GM20431 (cell line): ENCODE data around the gene TRPV4.

Experiments
- in situ Hi-C: fragments of 300-500 bp; cut with MseI, MboI; formaldehyde crosslinking; loops from one replicate; pipeline ENCODE4 v1.15.0; 2020; ENCODE audit warnings: low sequenced_read_pairs; ENCODE audit not compliant: unreplicated experiment

The TRPV4 gene

DNA sequence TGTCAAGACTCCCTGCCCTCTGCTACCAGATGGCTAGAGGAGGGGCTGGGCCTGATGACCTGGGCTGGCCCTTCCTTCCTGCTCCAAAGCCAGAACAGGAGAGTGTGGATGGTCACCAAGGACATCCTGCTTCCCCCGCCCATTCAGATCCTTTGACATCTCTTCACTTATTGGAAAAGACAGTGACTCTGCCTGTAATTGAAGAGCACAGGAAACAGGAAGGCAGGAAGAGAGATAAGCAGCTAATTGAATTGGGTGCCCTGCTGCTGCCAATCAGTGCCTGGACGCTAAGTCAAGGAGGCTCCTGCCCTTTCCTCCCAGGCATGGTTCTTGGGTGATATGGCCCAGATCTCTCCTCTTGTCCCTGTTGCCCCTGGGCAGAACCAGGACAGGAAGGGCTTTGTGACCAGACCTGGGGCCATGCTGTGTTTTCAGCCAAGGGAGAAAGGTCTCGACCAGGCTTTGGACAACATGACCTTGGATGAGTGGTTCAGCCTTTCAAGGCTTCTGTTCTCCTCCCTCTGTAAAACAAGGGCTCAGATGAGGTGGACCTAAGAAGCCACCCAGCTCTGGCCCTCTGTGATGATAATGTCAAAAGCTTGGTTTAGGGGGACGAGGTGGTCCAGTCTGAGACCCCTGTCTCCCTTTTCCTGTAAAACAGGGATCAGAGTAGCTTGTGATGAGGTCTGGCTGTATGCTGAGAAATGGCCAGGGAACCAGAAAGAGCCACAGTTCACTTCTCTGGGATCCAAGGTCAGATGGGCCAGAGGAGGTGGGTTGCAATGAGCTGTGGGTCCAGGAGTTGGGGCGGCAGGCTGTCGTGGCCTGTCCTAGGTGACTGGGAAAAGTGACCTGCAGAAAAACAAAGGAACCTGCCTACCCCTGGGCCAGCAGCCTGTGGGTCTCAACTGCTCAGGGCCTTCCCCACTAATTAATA lies 80.8 kb downstream of the TRPV4 start:
- in situ Hi-C loops, result no loop called here

DNA sequence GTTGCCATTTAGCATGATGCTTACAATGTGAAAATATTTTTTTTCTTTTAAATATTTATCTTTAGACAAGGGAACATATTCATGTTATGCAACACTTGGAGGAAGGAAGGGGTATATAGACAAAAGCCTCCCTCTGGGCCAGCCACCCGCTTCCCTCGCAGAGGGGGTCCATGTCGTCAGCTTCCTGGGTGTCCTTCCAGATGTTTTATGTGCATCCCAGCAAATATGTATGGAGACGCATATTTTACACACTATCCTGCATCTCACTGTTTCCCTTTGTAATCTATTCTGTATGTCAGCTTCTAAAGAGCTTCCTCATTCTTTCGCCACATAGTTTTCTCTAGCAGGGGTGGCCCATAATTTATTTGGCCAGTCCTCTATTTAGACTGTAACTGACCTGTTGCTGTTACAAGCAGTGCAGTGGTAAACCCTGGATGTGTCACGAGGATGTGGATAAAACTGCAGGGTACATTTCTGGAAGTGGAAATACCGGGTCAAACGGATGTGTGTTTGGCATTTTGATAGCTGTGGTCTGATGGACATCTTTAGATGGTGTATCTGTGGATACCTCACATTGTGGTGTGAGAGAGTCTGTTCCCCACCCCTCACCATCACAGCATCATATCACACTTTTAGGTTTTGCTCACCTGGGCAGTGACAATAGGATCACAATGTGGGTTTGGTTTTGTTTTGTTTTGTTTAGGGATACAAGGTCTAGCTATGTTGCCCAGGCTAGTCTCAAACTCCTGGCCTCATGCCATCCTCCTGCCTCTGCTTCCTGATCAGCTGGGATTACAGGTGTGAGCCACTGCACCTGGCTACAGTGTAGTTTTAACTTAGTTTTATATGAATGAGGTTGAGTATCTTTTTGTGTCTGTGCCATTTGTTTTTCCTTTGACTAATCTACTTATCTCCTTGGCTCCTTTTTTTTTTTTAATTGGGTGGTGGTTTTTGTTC lies 87.9 kb downstream of the TRPV4 start:
- in situ Hi-C loops, result no loop called here

DNA sequence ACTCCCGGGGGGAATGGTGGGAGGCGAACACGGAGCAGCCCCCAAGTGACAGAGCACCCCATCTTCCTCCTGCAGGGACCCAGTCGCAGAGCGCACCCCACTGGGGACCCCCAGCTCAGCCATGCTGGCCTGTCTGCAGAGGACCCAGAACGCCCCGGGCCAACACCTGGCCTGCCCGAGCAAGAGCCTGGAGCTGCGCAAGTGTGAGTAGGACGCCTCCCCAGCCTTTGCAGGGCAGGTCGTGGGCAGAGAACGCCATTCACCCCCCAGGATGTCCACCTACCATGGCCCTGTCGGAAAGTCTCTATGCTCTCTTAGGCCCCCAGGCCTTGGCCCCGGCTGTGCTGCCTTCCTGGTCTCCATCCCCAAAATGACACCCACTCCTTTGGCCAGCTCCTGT lies 89.2 kb downstream of the TRPV4 start:
- in situ Hi-C loops, result no loop called here

DNA sequence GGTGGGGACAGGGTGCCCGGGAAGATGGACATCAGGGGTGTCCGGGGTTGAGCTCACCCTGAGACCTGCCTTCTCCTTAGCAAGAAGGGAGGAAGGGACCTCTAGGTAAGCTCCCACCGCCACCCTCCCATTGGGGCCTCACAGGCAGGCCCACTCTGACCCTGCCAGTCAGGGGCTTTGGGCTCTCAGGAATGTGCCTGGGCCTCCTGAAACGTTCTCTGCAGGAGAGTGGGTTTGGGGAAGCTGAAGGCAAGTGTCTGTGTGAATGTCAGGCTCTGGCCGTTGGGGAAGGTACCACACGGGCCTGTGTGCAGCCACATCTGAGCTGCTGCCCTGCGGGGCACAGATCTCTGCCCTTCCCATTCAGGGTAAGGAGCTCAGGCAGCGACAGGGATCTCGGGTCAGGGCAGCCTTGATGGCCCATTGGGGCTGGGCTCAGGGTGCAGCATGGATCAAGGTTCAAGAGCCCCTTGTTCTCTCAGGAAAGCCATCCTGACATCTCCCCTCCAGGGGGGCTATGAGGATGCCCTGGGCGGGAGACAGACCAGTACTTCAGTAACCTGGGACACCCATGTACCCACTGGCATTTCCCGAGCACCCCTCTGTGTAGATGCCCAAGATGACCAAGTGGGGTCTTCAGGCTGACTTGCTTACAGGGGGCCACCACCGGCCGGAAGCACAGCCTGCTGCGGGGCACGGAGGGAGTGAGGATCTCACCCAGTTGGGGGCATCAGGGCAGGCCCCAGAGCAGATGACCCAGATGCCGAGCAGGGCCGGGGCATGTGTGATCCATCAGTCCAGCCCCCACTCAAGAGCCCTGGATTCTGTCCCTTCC lies 89.9 kb downstream of the TRPV4 start:
- in situ Hi-C loops, result no loop called here

DNA sequence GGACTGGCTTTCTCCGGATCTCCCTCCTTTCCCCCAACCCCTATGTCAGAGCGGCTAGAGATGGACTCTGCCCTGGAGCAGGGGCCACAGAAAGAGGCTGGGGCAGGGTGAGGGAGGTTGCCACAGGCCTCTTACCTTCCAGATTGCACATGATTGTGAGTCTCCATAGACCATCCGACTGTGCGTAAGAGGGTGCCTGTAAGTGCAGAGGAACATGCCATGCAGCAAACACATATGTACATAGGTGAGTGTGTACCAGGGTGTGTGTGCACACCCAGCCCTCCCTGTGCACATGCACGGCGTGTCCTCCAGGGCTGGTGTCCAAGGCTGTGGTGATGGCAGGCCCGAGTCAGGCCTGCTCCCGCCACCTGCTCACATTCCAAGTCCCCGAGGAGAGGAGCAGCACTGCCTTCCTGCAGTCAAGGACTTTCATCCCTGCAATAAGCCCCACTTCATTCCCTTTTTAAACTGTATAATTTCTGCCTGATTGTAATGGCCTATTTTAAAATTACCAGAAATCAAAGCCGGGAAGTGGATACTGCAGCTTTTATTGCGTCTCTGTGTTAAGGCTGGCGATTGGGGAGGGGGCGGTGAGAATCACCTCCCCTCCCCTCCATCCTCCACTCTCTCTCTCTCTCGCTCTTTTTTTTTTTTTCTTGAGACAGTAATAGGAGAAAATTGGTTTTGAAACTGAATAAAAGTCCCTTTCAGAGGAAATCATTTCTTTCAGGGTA lies 91.1 kb downstream of the TRPV4 start:
- in situ Hi-C loops, result no loop called here

DNA sequence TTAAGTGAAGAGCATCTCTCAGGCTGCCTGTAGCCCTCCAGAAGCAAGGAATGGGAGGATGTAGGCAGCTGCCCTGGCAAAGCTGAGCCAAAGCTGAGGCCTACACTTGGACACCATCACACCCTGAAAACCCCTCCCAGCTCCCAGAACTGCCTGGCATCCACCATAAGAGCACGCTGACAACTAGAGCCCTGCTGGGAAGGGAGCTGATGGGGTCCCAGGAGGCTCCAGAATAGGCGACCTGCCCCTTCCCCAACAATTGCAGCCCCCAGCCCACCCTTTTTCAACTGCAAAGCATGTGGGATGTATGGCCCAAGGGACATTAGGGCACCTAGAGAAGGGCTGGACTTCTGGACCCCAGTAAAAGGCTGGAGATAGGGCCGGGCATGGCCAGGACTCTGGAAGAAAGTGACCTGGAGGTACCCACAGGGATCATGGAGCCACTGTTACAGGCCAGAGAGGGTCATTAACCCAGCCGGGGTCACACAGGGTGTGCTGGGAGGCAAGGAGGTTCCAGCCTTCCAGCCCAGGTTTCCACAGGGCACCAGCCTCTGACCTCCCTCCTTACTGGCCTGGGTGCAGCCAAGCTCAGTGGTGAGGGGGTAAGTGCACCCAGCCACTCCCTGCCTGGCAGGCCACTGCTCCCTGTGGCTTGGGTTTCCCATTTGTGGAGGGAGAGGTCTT lies 91.8 kb downstream of the TRPV4 start:
- in situ Hi-C loops, result no loop called here

DNA sequence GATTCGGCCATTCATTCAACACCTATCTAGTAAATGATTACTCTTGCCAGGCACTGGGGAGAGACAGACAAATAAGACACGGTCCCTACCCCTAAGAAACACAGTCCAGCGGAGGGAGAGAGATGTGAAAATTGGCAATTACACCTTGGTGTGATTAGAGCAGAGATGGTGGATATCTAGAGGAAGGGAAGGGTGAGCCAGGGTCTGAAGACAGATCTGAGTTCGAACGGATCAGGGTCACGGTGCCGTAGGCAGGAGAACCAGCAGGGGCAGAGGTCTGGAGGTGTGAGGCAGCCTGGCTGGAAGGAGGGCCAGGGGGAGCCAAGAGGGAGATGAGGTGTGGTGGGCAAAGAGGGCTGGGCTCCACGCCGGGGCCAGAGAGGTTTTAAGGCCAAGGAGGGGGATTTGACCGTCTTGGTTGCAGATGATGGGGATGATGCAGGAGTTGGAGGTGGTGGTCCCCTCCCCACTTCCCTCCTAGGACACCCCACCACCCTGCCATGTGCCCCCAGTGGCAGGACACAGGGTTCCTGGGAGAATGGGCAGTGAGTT lies 92.4 kb downstream of the TRPV4 start:
- in situ Hi-C loops, result no loop called here

DNA sequence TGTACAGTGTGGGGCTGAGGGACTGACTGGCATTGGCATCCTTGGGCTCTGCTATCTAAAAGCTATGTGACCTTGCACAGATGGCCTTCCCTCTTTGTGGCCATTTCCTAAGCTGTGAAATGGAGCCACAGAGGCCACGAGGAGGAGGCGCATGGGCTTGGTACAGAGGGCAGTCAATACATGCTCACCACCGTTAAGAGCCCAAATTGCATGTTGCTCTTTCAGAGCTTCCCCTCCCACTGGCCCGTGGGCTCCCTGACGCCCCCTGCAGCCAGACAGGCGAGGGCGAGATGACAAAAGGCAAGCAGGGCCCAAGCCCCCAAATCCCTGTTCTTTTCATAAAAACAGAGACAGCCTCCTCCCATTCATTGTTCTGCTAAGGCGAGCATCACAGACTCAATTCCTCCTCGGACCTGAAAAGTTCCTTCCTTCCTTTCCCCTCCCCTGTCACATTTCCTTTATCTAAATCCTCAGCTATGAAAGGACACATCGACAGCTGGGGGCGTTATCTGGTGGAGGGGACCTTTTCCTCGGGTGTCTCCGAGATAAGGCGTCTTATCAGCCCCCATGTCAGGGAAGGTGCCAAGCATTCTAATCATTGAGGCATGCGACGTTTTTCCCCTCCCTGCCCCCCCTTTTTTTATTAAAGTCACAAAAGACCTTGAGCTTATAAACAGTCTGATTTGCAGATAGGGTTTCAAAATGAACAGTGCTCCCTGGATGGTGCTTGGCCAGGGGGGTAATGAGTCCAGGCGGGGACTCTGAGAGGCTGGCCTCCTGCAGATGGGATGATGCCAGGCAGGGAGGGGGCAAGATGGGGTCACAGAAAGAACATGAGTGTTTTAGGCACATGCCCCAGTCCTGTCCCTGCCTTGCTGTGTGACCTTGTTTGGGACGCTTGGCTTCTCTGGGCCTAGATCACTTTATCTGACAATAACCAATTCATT lies 93.2 kb downstream of the TRPV4 start:
- in situ Hi-C loops, result no loop called here

DNA sequence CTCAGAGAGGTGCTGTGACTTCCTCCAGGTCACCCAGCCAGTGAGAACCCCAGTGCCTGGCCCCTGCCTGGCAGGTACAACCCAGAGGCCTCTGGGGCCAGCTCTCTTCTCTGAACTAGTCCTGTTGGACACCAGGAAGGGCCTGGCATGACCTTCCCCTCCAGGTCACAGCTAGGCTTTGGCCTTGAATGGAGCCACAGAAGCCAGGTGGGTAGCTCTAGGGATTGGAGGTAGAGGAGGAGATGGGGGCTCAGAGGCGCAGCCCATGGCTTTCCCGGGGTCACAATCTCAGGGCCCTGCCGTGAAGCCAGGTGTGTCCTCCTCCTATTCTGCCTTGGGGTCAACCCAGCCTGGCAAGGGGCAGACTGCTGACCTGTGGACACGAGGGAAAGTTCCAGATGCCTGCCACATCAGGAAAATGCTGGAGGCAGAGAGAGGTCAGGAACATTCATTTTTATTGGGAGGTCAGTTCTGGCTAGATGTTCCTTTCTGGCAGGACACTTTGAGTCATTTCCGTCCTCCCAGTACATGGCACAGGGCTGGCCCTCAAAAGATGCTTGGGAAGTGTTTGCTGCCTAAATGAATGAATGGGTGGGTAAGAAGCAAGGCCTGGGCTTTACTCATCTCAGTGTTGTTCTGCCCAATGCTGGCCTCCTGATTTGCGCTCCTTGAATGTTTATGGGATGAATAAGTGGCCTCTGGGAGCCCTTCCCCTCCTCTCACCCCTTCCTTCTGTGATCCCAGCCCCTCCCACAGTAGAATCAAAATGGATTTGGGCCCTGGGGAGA lies 94.1 kb downstream of the TRPV4 start:
- in situ Hi-C loops, result no loop called here

DNA sequence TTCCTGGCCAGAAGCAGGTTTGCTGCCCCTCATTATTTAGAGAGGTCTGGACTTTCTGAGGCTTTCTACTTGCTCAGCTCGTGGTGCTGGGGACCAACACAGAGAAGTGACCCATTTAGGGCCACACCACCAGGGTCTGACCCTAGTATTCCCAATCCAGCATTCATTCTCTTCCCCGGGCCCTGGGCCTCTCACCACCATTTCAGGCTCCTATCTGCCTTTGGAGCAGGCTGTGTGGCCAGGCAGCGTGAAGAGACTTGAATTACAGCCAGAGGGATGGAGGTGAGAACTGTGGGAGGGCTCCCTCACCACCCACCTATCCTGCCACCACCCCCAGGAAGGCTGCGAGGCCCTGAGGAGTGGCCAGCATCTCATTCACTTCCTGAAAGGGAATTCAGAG lies 95.0 kb downstream of the TRPV4 start:
- in situ Hi-C loops, result no loop called here

DNA sequence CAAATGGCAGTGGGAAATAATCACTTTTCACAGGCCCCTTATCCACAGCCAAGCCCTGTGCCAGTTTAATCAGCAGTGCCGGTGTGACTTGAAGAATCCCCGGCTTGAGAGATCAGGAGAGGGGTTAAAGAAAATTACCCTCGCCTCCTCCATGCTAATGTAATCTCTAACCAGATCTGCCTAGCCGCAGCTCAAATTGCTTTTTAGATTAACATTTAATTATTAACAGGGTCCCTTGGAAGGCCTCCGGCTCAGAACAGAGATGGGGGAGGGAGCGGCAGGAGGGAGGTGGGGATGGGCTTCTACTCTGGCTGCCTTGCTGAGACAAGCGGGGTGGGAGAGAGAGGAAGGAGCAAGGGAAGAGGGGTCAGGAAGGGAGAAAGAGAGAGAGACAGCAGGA lies 95.6 kb downstream of the TRPV4 start:
- in situ Hi-C loops, result no loop called here

DNA sequence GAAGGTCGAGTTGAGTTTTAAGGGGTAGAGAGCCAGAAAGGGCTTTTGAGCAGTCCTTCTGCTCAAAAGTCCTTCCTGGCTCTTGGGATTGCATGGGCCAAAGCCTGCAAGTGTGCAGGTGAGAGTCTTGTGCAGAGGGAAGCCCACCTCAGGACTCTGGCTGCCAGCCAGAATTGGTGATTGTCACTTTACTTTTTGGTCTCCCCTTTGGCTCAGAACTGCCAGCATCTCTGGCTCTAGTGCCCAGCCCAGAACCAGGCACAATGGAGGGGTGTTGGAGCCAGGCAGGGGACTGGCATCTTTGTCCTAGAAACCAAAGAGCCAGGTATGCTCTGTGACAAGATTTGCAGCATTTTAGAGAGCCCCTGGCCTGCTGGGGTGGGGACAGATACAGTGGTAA lies 96.1 kb downstream of the TRPV4 start:
- in situ Hi-C loops, result no loop called here

DNA sequence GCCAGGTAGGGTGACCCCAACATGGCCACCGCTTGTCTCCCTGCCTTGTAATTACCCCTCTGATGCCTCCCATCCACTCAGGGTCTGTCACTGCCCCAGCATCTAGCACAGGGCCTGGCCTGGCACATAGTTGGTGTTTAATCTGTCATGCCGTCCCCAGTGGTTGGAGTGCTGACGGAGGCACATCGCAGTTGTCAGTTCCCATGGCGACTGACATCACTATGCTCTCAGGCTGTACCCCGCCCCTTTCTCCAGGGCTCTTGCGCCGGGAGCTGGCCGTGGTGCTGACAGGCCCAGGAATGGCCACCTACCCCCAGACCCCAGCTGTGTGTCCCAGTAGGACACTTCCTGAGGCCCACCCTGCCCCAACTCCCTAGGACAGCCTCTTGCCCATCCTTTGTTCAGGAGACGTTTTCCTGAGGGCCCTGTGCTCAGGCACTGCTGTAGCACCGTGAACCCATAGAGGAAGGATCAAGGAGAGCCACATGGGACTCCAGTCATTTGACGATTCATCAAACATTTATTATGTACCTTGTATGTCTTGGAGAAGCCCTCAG lies 96.6 kb downstream of the TRPV4 start:
- in situ Hi-C loops, result no loop called here

DNA sequence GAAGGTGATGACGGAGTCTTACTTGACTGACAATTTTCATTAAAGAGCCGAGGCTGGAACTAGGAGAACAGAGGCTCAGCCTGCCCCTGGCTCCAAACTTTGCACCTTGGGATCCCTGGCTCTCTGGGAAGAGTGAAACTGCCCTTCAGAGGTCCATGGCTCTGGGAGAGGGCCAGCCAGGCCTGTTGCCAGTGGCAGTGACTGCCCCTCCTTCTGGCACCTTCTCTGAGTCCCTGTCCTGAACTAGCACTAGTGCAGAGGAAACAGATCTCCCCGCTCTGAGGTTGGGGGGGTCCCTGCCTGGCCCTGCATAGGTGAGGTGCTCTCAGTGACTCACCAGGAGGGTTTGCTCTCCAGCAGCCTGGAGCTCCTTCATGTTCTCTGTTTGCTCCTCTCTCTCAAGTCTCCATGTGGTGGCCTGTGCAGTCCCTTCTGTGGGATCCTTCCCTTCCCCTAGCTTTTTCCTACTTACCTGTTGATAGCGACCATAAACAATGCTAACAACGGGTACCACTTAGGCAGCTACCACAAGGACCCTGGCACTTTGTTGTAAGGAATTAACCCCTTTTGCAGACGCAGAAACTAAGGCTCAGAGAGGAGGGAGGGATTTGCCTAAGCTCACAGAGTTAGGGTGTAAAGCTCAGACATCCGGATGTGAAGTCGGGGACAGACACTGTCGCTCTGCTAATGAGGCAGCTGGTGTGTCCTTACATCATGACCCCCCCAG lies 97.2 kb downstream of the TRPV4 start:
- in situ Hi-C loops, result no loop called here

DNA sequence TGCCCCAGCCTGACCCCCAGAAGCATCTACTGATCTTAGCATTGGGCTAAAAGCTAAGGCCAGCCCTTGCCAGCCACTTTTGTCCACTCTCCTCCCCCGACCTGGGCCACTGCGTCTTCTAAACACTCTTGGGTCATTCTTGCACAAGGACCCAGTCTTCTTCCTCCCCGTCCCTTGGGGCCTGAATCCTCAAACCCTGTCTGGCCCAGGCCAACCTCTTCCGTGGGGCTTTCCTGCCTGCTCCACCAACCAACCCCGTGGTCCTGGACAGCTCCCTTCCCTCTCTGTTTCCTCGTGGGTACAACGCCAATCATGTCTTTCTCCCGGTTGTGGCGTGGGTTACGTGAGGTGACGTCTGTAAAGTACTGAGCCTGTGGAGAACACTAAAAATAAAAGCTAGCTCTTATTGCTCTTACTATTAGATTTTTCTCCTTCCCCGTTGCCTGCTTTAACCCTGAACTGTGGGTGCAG lies 98.1 kb downstream of the TRPV4 start:
- in situ Hi-C loops, result no loop called here
